Globus pallidus (tissue), 1 donor: Measurements from ENCODE around the gene DGCR8.

ENCODE experiments used
- DNase-seq: peaks from one replicate; pipeline ENCODE4 v3.0.0-alpha.2; 2015; ENCODE audit warnings: low spot score

Gene DGCR8

DNA sequence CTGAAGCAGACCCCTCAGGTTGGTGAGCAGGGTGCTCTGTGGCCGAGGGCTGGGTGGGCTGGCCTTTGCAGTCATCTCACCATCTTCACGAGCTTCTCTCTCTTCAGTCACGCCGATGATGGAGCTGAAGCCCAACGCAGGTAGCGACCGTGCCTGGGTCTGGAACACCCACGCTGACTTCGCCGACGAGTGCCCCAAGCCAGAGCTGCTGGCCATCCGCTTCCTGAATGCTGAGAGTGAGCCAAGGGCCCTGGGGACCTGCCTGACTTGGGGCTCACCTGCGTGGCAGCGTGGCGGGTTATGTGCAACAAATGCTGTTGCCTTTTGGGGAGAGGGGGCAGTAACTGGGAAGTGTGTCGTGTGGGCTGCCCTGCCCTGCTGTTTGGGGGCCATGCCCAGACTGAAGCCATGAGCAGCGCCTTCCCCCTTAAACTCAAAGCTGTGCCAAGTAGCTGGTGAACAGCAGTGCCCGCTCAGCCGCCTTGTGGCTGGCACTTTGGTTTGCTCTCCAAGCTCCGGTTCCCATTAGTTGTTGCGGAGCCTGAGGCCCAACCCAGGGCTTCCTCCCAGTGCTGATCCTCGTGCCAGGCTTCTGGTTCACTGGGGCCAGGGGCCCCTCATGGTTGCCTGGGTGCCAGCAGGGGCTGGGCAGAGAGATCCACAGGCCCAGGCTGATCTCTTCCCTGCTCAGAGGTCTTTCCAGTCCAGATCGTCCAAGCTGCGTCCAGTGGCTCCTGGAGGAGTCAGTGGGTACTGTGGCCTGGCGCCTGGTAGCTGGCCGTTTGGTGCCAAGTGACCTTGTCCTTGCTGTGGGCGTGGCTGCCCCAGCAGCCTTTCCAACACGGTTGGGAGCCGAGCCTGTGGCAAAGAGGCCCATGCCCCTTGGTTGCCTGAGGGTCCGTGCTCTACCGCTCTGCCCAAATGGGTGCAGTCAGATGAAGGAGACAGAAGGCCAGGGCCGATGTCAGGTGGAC is 45.4 kb downstream of the DGCR8 start:
- DNase-seq = no peak

DNA sequence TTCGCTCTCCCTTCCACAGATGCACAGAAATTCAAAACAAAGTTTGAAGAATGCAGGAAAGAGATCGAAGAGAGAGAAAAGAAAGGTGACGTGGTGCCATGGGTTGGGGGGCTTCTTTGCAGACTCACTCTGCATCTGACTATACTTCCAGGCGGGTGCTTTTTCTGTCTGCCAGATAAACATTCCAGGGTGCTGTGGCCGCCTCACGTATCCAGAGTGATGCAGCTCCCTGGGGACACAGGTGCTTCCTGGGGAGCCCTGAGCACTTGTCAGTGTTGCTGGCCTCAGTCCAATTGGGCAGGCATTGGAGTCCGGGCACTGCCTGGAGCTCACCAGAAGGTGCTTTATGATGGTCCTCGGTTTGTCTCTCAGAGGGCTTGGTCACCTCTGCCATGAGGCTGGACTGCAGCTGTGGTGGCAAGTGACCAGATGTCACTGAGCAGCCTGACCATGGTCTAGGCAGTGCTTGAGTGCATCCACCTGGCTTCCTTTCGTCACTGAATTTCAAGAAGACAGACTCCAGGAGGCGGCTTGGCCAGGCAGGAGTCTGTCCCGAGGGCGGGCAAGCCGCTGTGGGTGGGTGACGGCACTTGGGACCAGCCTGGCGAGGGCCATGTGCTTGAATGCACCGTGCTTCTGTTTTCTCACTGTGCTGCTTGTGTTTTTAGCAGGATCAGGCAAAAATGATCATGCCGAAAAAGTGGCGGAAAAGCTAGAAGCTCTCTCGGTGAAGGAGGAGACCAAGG is 46.4 kb downstream of the DGCR8 start:
- no peak for DNase-seq

DNA sequence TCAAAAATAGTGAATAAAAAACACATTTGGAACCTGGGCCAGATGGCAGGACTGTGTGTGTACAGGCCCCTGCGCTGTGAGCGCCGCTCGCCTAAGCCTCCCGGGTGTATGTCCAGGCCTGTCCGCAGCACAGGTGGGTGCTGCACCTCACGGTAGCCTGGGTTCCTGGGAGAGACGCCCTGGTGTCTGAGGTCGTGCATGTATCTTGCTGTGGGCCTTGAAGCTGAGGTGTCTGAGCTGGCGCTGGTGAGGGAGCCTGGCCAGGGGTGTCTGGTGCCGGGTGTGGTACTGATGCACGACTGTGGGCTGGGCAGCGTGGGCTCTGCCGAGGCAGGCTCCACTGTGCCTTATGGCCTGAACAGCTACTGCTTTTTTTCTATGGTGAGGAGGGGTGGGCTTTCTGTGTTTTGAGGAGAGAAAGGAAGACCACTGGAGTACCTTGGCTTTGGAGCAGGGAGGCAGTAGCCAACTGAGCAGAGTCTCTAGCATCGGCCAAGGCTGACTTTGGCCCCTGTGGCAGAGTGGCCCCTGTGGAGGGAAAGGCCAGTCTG is 47.4 kb downstream of the DGCR8 start:
- DNase-seq = no peak

DNA sequence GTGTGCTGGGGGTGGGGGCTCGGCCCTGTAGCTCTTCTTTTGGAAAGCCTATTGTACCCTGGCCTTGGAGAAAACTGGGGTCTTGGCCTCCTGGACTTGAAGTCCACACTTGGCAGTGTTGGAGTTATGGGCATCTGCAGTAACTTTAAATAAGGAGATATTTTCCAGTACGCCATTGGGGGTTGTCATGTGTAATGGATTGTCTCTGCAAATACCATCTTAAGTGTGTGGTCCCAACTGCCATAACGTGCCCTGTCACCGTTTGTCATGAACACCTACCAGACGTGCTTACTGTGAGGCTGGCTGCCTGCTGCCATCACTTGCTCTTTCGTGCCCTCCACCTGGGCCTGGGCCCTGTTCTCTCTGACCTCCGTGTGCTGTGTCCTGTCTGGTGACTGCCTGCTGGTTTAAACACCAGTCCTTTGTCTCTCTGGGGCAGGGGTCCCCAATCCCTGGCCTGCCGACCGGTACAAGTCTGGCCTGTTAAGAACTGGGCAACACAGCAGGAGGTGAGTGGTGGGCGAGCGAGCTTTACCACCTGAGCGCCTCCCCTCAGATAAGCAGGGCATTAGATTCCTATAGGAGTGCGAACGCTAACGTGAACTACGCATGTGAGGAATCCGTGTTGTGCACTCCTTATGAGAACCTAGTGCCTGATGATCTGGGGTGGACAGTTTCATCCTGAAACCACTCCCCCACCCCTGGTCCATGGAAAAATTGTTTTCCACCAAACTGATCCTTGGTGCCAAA is 48.0 kb downstream of the DGCR8 start:
- DNase-seq = no peak

DNA sequence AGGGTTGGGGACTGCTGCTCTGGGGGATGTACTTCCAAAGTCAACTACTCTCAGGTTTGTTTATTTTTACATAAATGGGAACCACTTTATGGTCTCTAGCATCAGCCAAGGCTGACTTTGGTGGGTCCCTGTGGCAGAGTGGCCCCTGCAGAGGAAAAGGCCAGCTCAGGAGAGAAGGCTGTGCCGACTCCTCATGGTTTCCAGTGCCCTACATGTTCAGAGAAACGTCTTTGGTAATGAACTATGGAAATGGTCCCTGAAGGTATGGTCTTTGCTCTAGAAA is 48.5 kb downstream of the DGCR8 start:
- no peak for DNase-seq

DNA sequence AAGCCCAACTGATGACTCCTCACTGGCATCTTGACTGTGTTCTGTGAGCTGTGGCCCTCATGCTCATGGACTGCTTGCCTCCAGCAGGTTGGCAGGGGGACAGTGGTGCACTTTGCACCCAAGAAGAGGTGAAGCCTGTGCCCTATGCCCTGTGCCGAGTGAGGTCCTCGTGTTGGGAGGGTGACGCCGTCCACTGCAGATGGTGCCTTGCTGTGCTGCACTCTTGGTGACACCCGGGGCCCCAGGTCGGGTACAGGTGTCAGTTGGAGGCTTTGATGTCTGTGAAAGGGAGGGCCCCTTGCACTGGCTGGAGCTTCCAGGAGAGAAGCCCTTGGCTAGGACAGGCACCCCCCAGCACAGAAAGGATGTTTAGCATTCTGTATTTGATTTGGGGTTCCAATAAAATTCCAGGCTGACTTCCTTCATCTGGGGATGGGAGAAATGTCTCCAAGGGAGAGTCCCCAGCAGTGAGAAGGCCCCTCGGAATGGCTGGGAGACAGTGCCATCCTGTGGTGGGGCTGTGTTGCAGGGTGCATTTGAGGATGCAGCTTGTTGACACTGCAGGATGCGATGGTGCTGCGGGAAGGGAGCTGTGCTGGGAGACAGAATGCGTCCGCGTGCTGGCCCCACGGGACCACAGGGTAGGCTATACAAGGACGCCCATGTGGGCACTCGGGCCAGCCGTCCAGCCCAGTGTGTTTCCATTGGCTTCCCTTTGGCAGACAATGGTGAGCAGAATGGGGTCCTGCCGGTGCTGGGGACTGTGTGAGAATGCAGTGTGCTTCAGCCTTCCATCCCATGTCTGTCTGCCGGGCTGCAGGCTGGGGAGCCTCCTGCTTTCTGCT is 49.1 kb downstream of the DGCR8 start:
- no peak for DNase-seq

DNA sequence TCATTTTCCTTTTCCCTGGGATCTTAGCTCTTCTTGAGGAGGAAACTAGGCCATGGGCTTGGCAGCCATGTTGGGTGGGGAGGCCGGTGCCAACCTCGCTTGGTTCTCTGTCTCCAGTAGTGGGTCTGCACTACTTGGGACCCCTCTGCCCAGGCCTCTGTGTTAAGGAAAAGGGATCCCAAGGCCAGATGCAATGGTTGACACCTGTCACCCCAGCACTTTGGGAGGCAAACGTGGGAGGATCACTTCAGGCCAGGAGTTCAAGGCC is 49.6 kb downstream of the DGCR8 start:
- DNase-seq = no peak

DNA sequence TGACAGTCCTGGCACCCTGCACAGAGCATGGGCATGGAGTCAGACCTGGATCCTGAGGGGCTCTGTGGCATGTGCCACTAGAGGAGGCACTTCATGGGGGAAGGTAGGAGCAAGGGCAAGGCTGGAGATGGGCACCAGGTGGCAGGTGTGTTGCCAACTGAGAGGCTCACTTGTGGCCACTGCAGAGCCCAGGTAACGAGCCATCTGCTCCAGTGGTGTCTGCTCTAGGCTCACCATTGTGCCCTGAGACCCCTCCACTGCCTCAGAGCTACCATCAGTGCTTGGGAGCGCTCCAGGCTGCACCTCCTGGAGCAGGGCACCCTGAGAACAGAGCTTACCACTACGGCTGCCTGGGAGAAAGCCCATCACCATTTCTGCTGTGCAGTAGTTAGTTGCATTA is 50.3 kb downstream of the DGCR8 start:
- no peak for DNase-seq

DNA sequence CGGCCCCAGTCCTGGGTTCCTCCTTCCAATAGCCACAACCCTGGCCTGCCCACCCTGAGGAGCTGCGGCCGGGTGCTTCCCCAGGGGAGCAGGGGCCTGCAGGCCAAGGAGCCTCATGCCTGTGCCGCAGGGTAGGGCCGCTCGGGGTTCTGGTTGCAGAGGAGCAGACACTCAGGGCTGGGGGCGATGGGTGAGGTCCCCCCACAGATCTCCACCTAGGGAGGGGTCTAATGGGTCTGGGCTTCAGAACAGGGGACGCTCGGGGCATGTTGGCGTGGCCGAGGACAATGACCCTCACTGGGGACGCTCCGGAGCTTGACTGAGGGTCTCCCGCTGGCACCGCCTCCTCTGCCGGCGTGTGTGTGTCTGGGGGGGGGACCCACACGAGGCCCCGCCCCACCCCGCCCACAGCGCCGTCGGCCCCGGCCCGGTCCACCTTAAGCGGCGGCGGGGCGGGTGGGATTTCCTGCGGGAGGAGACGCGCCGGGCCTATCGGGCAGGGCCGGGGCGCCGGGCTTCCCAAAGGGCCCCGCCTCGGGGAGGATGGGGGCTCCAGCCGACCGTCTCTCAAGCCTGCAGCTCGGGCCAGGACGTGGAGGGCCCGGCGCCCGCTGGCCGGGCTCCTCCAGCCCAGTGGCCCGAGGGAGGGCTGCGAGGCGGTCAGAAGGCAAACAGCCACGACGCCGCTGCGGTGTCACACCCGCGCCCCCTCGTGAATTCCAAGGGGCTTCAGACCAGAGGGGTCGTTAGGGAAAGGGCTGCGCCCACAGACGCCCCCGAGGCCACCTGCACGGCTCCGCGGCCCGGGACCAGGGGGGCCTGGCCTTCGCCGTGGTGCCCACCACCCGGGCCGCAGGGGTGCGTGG is 50.9 kb downstream of the DGCR8 start:
- peak; percentile 87 for DNase-seq

DNA sequence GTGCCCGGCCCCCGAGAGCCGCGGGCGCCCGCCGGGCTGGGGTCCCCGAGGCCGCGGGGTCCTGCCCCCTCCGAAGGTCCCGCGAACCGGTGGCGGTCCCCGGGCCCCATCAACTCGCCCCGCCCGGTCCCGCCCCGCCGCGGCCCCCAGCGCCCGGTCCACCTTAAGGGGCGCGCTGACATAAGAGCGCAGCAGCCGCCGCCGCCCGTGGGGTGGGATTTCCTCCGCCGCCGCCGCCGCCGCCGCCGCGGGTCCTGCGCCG is 51.5 kb downstream of the DGCR8 start, which contains the start of gene ZDHHC8:
ZDHHC8 (plus strand) TSS at position 208 of the 262 bp plus-strand sequence. CDS start 144 bp downstream, outside the sequence.
- no peak for DNase-seq

DNA sequence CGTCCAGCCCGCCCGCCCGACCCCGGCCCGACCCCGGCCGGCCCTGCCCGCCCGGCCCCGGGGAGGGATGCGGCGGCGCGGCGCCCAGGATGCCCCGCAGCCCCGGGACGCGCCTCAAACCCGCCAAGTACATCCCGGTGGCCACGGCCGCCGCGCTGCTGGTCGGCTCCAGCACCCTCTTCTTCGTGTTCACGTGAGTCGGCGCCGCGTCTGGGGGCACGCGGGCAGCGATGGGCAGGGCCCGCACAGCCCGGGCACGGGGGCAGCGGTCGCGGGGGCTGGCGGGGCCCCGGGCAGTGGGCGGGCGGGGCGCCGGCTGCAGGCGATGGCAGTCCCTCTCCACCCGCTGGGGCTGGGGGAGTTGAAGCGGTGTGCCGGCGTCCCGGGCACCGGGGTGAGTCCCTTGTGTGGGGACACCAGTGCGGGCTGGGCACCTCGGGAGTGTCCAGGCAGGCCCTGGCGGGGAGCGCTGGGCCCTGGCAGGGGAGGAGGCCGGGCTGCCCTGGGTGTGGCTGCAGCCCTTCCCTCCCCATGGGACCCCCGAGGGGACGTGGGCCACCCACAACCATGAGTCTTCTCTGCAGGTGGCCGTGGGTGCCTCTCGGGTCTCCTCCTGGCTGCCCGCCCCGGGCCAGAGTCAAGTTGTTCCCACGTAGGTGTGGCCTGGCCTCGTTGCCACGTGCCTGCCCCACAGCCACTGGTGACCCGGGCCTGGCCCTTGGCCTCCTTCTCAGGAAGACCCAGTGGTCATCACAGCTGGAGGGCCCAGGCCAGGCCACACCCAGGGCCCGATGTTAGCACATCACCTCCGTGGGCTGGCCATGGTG is 52.0 kb downstream of the DGCR8 start:
- no peak for DNase-seq

DNA sequence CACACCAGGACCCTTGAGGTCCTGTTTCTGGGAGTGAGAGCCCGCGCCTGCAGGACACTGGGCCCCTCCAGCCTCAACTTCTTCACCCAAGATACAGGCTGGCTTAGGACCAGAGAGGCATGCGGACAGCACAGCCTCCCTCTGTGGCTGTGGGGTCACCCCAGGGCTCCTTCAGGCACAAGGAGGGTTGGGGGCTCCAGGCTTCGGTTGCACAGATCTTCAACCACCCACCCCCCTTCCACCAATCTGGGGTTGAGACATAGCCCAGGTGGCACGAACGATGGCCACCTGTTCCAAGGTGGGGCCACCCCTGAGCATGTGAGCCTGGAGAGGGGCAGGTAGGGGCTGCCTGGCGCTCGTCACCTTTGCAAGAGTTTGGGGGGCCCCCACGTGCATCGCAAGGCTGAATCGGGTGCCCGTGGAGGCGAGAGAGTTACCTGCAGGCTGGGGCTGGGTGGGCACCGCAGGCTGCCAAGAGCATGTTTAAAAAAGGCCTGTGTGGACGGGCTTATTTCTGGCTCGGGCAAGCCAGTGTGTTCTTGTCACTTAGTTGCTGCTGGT is 52.7 kb downstream of the DGCR8 start:
- no peak for DNase-seq

DNA sequence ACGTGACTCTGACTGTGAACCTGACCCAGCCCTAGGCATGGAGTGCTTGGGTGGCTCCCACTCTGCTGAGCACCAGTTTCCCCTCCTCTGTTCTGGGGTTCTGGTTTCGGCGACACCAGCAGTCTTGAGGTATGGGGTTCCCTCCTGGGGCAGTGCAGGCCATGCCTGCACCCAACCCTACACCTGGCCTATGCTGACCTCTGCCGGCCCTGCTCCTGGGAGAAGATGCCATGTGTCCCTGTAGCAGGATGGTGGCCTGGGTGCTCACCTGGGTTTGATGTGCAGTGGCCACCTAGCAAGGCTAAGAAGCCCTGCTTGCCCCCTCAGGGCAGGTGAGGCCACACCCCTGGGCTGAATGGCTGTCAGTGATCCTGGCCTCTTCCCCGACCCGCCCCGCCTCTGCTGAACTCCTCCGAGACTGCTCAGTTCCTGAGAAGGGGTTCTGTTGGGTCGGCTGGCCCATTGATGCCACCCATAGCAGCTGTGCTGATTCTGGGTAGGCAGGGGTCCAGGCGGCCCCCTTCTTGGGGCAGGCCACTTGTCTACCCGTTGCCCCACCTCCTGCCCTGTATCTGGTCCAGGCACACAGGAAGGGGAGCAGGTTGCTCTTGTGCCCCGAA is 54.0 kb downstream of the DGCR8 start:
- DNase-seq = no peak

DNA sequence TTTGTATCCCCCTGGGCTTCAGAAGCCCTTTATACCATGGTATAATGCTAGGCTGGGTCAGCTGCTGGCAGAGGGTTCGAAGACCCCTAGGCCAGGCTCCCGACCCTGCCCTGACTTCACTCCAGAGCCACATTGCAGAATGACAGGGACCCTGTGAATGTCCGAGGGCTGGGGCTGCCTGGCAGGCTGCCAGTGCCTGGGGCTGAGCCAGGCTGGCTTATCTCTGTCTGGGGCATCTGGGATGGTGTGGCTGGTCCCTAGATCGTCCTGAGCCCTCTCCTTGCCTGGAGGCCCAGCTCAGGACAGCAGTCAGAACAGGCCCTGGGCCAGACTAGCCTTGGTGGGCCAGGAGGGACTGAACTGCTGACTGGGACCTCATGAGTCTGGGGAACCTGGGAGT is 55.2 kb downstream of the DGCR8 start:
- DNase-seq = no peak

DNA sequence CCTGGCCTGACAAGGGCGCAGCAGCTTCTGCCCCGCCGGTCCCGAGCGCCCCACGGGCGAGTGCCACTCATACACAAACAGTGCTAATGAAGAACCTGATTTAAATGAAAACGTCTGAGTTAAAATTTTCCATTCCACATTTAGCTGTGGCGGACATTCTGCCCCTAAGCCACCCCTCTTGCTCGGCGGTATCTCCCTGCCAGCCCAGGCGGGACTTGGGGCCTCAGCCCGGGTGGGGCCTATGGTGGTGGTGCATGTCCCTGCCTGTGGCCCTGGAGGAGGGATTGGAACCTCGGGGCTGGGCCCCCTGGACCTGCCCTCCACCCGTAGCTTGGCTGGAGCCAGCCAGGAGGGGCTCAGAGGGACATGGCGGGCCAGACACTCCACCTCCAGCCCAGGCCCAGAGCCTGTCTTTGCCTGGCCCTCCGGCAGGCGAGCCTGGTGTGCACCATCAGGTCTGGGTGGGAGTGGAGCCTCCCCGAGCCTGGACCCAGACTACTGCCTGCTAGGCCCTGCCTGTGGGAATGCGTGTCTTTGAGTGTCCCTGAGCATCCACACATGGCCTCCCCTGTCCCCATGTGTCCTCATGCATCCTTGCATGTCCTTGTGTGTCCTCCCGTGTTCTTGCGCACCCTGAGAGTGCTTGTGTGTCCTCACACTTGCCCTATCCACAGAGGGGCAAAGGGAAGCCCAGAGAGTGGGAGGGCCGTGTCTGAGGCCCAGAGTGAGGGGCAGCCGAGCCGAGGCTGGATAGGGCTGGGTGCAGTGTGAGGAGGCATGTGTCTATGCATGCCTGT is 56.0 kb downstream of the DGCR8 start:
- no peak for DNase-seq

DNA sequence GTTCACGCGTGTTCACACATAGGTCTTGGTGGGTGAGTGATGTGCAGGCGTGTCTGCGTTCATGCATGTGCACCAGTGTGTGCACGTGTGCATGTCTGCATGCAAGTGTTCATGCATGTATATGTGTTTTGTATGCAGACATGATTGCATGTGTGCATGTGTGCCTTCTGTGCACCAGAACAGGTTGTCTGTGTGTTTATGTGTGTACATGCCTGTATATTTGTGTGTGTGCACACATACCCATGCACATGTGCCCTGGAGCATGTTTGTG is 56.5 kb downstream of the DGCR8 start:
- no peak for DNase-seq

DNA sequence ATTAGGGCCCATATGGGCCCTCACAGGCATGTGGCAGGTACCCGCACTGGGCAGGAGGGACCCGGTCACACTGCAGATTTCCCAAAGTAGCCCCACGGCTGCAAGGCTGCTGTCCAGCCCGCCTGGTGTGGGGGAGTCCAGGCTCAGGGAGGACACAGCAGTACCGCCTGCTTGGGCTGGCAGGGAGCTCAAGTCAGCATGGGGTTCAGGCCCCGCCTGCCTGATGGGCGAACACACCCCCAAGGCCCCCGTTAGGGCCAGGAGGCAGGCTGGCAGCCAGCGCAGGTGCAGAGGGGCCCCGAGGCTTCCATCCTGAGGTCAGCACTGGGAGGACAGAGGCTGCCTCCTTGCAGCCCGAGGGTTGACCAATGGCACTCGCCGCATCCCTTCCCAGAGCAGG is 57.1 kb downstream of the DGCR8 start:
- DNase-seq = no peak

DNA sequence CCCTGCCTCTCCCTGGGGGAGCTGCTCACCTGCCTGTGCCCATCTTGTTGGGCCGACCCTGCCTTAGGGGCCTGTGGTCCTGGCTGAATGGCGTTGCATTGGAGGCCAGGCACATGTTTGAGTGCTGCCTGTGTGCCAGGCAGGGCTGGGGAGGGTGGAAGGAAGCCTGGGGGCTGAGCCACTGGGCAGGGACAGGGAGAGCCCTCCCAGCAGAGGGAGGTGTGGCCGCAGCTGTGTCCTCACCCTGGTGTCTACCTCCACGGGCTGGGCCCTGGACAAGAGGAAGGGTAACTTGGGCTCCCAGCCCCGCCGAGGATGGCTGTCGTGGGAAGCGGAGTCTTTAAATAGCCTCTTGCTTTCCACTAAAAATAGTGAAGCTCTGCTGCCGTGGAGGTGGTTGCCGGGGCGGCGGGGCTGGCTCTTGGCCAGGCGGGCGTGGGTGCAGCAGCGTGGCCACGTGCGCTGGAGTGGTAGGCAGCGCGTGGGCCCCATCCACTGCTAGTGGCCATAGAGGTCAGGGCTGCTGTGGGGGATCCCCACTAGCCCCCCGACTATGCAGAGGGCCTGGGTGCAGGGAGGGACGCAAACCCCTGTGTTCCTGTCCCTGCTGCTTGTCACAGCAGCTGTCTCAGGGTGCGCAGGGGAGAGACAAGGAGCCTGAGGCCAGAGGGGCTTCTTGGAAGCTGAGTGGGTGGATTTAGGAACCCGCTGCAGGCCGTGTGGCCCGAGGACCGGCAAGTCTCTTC is 57.8 kb downstream of the DGCR8 start:
- no peak for DNase-seq
